ENCODE measurements around the gene GMPPA. TPM values are rescaled to one million over a fixed set of nuclear protein-coding genes. Genes with fewer than 3 reads are reported as not detected.

The GMPPA gene
- total RNA-seq, 1 donor: 66.3 TPM

GRCh38 chr2:219491278-219491963, 7.3 kb upstream of the GMPPA start:
- TF ChIP-seq CTCF (IDR thresholded peaks at IDR 0.05; ENCODE audit: insufficient read depth, low read length): no peak
- no peak for DNase-seq (ENCODE audit: low read depth)
- H3K4me3 ChIP-seq (ENCODE audit: low read depth, low read length): no peak overlapping the region

GRCh38 chr2:219492575-219492974, 6.1 kb upstream of the GMPPA start:
- no peak for DNase-seq (ENCODE audit: low read depth)
- no peak overlapping the region for H3K4me3 ChIP-seq (ENCODE audit: low read depth, low read length)
- TF ChIP-seq CTCF (IDR thresholded peaks at IDR 0.05; ENCODE audit: insufficient read depth, low read length): no peak

- no peak for DNase-seq (ENCODE audit: low read depth)
- no peak overlapping the region for H3K4me3 ChIP-seq (ENCODE audit: low read depth, low read length)
- no peak for TF ChIP-seq CTCF (IDR thresholded peaks at IDR 0.05; ENCODE audit: insufficient read depth, low read length)
Measured at GRCh38 chr2:219493086-219493485, 5.6 kb upstream of the GMPPA start.

GRCh38 chr2:219494952-219495530, 3.6 kb upstream of the GMPPA start:
- no peak overlapping the region for H3K4me3 ChIP-seq (ENCODE audit: low read depth, low read length)
- no peak for TF ChIP-seq CTCF (IDR thresholded peaks at IDR 0.05; ENCODE audit: insufficient read depth, low read length)
- DNase-seq (ENCODE audit: low read depth): no peak

- DNase-seq (ENCODE audit: low read depth): peak; percentile 70
- peak; percentile 72 for TF ChIP-seq CTCF (IDR thresholded peaks at IDR 0.05; ENCODE audit: insufficient read depth, low read length)
- no peak overlapping the region for H3K4me3 ChIP-seq (ENCODE audit: low read depth, low read length)
Measured at GRCh38 chr2:219495531-219496122, 3.1 kb upstream of the GMPPA start.

- DNase-seq (ENCODE audit: low read depth): no peak
- TF ChIP-seq CTCF (IDR thresholded peaks at IDR 0.05; ENCODE audit: insufficient read depth, low read length): no peak
- no peak overlapping the region for H3K4me3 ChIP-seq (ENCODE audit: low read depth, low read length)
Measured at GRCh38 chr2:219496247-219496824, 2.4 kb upstream of the GMPPA start.
